Activated CD8-positive, alpha-beta memory T cell treated with anti-CD3 and anti-CD28 coated beads for 1 hour (primary cell): Measurements from ENCODE around the gene OR4S2.

Experiments used
- DNase-seq, 2 donors: peaks; one replicate each; pipeline ENCODE4 v3.0.0-alpha.2; 2020; ENCODE audit warnings: low read depth in 1 of 2; ENCODE audit errors: extremely low read depth in 1 of 2

Gene OR4S2, protein sequence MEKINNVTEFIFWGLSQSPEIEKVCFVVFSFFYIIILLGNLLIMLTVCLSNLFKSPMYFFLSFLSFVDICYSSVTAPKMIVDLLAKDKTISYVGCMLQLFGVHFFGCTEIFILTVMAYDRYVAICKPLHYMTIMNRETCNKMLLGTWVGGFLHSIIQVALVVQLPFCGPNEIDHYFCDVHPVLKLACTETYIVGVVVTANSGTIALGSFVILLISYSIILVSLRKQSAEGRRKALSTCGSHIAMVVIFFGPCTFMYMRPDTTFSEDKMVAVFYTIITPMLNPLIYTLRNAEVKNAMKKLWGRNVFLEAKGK

GRCh38 chr11:55648027-55648426 lies at the start of gene OR4S2:
Gene OR4S2, plus strand, starts transcription at chr11:55648327. Its CDS starts 2,577 bp downstream, at chr11:55650904.
- DNase-seq = no peak

- DNase-seq = no peak
Observed at GRCh38 chr11:55607545-55607944, 40.6 kb upstream of the OR4S2 start, which contains the start of gene OR4C11. Gene OR4C11, minus strand, starts transcription at chr11:55607645. Its CDS starts 3,272 bp downstream, at chr11:55604373.

DNA sequence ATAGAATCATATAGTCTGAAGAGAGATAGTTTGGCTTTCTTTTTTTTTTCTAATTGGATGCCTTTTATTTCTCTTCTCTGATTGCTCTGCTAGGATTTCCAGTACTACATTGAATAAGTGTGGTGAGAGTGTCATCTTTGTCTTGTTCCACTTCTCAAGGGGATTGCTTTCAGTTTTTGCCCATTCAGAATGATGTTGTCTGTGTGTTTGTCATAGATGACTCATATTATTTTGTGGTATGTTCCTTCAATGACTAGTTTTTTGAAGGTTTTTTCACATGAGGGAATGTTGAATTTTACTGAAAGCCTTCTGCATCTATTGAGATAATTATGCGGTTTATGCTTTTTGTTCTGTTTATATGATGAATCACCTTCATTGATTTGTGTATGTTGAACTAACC lies 23.6 kb upstream of the OR4S2 start:
- no peak for DNase-seq

DNA sequence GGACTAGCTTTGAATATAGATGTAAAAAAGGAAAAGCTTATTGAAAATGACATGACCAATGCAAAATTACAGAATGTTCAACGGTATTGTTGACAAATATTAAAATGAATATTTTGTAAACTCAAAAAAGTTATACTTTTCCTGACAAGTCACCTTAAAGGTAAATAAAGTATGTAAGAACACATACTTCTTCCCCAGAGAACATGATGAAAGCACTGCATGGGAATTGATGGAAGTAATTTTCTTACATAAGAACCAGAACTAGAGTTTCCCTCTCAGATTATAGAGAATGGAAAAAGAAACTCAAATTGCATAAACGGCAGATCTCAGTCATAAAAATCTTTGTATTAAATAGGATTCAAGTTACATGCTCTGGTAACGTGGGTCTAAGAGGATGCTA lies 13.3 kb upstream of the OR4S2 start, which contains the start of gene OR4P4:
Gene OR4P4 (plus strand): TSS at position 301 of the 400 bp plus-strand sequence.
- DNase-seq = no peak

- no peak for DNase-seq
Observed at GRCh38 chr11:55652560-55652959, 4.4 kb downstream of the OR4S2 start.

DNA sequence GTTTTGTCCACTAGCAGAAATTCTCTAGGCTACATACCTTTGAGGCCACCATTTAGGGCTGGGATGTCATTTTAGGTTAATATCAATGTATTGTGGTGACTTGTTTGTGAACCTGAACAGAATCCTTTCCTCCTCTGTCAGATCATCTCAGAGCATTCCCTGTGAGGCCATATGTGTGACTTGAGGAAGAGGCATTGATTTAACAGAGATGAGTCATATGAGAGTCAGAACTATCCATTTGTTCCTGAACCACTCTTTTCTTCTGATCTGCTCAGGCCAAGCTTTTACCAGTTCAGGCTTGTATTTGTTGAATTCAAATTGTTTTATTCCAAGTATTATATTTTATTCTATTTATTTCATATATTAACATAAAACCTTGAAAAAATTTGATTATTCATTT lies 7.0 kb downstream of the OR4S2 start:
- no peak for DNase-seq

GRCh38 chr11:55658031-55658573 lies 10.0 kb downstream of the OR4S2 start:
- DNase-seq = no peak

GRCh38 chr11:55658608-55659007 lies 10.5 kb downstream of the OR4S2 start:
- DNase-seq = no peak

GRCh38 chr11:55661901-55662300 lies 13.8 kb downstream of the OR4S2 start, which contains the start of gene OR4C6:
Gene OR4C6, plus strand, starts transcription at chr11:55662201. Its CDS starts 2,966 bp downstream, at chr11:55665167.
- no peak for DNase-seq

- DNase-seq = no peak
Observed at GRCh38 chr11:55669376-55669775, 21.2 kb downstream of the OR4S2 start.

DNA sequence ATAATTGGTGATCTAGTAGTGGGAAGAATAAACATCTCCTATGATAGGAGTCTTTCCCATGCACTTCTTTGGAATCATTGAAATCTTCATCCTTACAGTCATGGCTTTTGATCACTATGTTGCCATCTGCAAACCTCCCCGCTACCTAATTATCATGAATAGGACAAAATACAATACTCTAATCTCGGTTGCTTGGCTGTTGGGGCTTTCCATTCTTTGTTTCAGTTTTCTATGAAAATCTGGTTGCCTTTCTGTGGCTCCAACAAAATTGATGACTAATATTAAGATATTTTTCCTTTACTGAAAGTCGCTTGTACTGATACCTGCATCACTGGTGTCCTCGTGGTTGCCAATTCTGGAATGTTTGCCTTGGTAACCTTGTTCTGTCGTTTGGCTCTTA lies 25.7 kb downstream of the OR4S2 start:
- no peak for DNase-seq

DNA sequence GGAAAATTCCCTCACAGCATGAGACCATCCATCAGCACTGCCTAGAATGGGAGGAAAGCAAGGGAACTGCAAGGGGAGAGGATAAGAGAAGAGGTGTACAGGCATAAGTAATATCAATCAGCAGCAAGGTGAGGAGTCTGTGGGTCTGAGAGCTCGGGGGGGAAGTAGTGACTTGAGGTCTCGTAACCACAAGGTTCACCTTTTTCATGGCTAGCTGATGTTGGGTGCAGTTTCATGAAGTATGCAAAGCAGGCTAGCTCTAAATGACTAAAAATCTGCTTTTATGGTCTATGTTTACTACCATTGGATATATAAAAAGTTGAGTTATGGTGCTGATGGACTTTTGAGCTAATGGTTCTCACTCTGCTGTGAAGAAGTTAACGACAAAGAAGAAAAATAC lies 49.7 kb downstream of the OR4S2 start:
- no peak for DNase-seq

DNA sequence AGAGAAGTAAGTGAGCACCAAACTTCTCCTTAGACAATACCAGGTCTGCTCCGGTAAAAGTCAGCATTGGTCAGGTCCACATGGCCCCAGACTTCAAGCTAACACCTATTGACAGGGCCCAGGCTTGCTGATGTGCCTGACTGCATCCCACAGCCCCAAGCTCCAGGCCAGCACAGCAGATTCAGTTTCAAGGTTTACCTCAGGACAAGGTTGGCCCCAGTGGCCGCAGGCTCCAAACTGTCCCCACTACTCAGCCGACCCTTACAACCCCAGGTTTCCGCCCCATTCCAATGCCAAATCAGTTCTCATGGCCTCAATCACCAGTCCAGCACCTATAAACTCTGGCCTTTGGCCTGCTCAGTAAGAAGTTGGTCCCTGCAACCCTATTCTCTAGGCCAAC lies 53.3 kb downstream of the OR4S2 start:
- no peak for DNase-seq
